ENCODE data around the gene STIM2. TPM values are rescaled to one million over a fixed set of nuclear protein-coding genes. Genes with fewer than 3 reads are reported as not detected.

The STIM2 gene
- total and polyA plus RNA-seq, 2 donors (not counting 3 experiments of a cell fraction or from before 2014, with no cell fraction given), result 21.0 to 21.2 TPM

DNA sequence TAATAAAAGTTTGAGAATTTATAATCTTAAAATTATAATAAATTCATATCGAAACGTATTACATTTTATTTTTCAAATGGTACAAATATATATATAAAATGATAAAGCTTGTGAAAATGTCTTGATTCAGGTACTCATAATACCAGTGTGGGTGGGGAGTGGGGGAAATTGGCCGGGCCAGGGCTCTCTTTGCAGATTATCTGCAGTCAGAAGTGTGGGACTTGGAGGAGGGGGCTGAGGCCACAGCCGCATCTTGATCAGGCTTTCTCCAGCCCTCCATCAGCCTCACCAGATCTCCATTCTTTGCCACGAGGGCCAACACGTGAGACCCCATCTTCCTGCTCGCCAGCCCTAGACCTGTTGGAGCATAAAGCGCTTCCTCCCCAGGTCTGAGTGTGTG lies 86.7 kb downstream of the STIM2 start:
- H3K79me2 ChIP-seq (ENCODE audit: control insufficient read depth, insufficient read depth, low read length), result no peaks in the 10 kb centered on the region
- FAIRE-seq (no peak), DNase-seq (ENCODE audit: low read depth, low spot score) (no peak)
- intact Hi-C loops (cut with micrococcal nuclease) (no loop called here), dilution Hi-C loops (cut with MboI; ENCODE audit: extremely low pct_ligation_motif_present, low sequenced_read_pairs) (no loop called here)
- H4K20me1 ChIP-seq (replicated peaks; ENCODE audit: control insufficient read depth, extremely low read depth, insufficient read depth, low read length), result no peaks in the 10 kb centered on the region
- no peak overlapping the region for H3K27ac ChIP-seq (ENCODE audit: insufficient read depth, low read depth, low read length)
- H3K9me3 ChIP-seq (replicated peaks; ENCODE audit: control insufficient read depth, insufficient read depth, low read length), result no peaks in the 10 kb centered on the region
- no peaks in the 10 kb centered on the region for H3K4me1 ChIP-seq (ENCODE audit: control insufficient read depth, extremely low read depth, insufficient read depth, low read length)
- H3K9ac ChIP-seq (replicated peaks; ENCODE audit: extremely low read depth, insufficient read depth, low read length), result no peak overlapping the region
- no peaks in the 10 kb centered on the region for H3K36me3 ChIP-seq (ENCODE audit: control insufficient read depth in 2 of 2, extremely low read depth in 1 of 2, insufficient read depth in 2 of 2, low read length in 2 of 2)
- no peak overlapping the region for H3K4me2 ChIP-seq (ENCODE audit: insufficient read depth, low read length)
- no peak for TF ChIP-seq MAX (IDR thresholded peaks at IDR 0.05; ENCODE audit: insufficient read depth, insufficient read length)
- no peak for TF ChIP-seq GATA2 (IDR thresholded peaks at IDR 0.05; ENCODE audit: insufficient read depth, insufficient read length, low read depth, low read length)
- no peak for TF ChIP-seq JUN (IDR thresholded peaks at IDR 0.05; ENCODE audit: borderline replicate concordance, insufficient read depth, insufficient read length, low read depth)
- no peak for TF ChIP-seq EZH2 (IDR thresholded peaks at IDR 0.05; ENCODE audit: borderline replicate concordance, low read depth, low read length, severe bottlenecking)
- TF ChIP-seq, protein P1, sequence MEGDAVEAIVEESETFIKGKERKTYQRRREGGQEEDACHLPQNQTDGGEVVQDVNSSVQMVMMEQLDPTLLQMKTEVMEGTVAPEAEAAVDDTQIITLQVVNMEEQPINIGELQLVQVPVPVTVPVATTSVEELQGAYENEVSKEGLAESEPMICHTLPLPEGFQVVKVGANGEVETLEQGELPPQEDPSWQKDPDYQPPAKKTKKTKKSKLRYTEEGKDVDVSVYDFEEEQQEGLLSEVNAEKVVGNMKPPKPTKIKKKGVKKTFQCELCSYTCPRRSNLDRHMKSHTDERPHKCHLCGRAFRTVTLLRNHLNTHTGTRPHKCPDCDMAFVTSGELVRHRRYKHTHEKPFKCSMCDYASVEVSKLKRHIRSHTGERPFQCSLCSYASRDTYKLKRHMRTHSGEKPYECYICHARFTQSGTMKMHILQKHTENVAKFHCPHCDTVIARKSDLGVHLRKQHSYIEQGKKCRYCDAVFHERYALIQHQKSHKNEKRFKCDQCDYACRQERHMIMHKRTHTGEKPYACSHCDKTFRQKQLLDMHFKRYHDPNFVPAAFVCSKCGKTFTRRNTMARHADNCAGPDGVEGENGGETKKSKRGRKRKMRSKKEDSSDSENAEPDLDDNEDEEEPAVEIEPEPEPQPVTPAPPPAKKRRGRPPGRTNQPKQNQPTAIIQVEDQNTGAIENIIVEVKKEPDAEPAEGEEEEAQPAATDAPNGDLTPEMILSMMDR (IDR thresholded peaks at IDR 0.05; ENCODE audit: extremely low read depth in 1 of 2, insufficient read depth in 1 of 2, low read depth in 1 of 2, low read length in 2 of 2), result no peak
- TF ChIP-seq FOS (IDR thresholded peaks at IDR 0.05; ENCODE audit: borderline replicate concordance, insufficient read depth, low read length), result no peak
- TF ChIP-seq POLR2A (IDR thresholded peaks at IDR 0.05; ENCODE audit: low read depth, low read length), result no peak
- TF ChIP-seq POLR2AphosphoS5 (IDR thresholded peaks at IDR 0.05; ENCODE audit: insufficient read depth, low read depth, low read length), result no peak
- TF ChIP-seq MYC (IDR thresholded peaks at IDR 0.05; ENCODE audit: low read depth, low read length), result no peak
- no peaks in the 10 kb centered on the region for H3K27me3 ChIP-seq (ENCODE audit: control insufficient read depth in 2 of 2, insufficient read depth in 2 of 2, low read length in 2 of 2)
- no peak overlapping the region for H3K4me3 ChIP-seq (replicated peaks in 1 of 3; ENCODE audit: insufficient read depth in 1 of 3, low read depth in 1 of 3, low read length in 3 of 3)
- ChIA-PET POLR2A (no interaction called here), CTCF (no interaction called here)
- H2AFZ ChIP-seq (ENCODE audit: low read depth, low read length), result no peak overlapping the region
- no peaks in the 10 kb centered on the region for H3K9me1 ChIP-seq (replicated peaks; ENCODE audit: control insufficient read depth, extremely low read depth, insufficient read depth, low read length)
- BruUV-seq (replicated peaks), result no TSS peak

Data from endothelial cell of umbilical vein (primary cell).